ENCODE data around the gene RHO.

Gene RHO

GRCh38 chr3:129527262-129527661, 1.2 kb upstream of the RHO start:
- TF ChIP-seq TAF1 (IDR thresholded peaks at IDR 0.05; ENCODE audit: borderline replicate concordance, low read depth, low read length) (no peak), POLR2AphosphoS5 (IDR thresholded peaks at IDR 0.05; ENCODE audit: low read depth, low read length) (no peak), POLR2A (IDR thresholded peaks at IDR 0.05; ENCODE audit: low read depth, low read length) (no peak)
- FAIRE-seq = no peak
- no peak for DNase-seq (ENCODE audit: insufficient read length)

GRCh38 chr3:129529436-129530210, 1.2 kb downstream of the RHO start:
- FAIRE-seq (no peak), DNase-seq (ENCODE audit: insufficient read length) (no peak)

GRCh38 chr3:129530251-129530791, 1.9 kb downstream of the RHO start:
- DNase-seq (ENCODE audit: insufficient read length) (no peak), FAIRE-seq (no peak)
- TF ChIP-seq TAF1 (IDR thresholded peaks at IDR 0.05; ENCODE audit: borderline replicate concordance, low read depth, low read length) = no peak
- no peak for TF ChIP-seq POLR2AphosphoS5 (IDR thresholded peaks at IDR 0.05; ENCODE audit: low read depth, low read length)
- no peak for TF ChIP-seq POLR2A (IDR thresholded peaks at IDR 0.05; ENCODE audit: low read depth, low read length)

More at GRCh38 chr3:129529436-129530210, 1.2 kb downstream of the RHO start:
- TF ChIP-seq POLR2AphosphoS5 (IDR thresholded peaks at IDR 0.05; ENCODE audit: low read depth, low read length) (no peak), TAF1 (IDR thresholded peaks at IDR 0.05; ENCODE audit: borderline replicate concordance, low read depth, low read length) (no peak), POLR2A (IDR thresholded peaks at IDR 0.05; ENCODE audit: low read depth, low read length) (no peak)

GRCh38 chr3:129530821-129531220, 2.4 kb downstream of the RHO start:
- DNase-seq (ENCODE audit: insufficient read length) (no peak), FAIRE-seq (no peak)
- TF ChIP-seq POLR2AphosphoS5 (IDR thresholded peaks at IDR 0.05; ENCODE audit: low read depth, low read length) (no peak), TAF1 (IDR thresholded peaks at IDR 0.05; ENCODE audit: borderline replicate concordance, low read depth, low read length) (no peak), POLR2A (IDR thresholded peaks at IDR 0.05; ENCODE audit: low read depth, low read length) (no peak)

- FAIRE-seq = no peak
- DNase-seq (ENCODE audit: insufficient read length) = no peak
- TF ChIP-seq TAF1 (IDR thresholded peaks at IDR 0.05; ENCODE audit: borderline replicate concordance, low read depth, low read length) (no peak), POLR2AphosphoS5 (IDR thresholded peaks at IDR 0.05; ENCODE audit: low read depth, low read length) (no peak), POLR2A (IDR thresholded peaks at IDR 0.05; ENCODE audit: low read depth, low read length) (no peak)
These were observed 3.3 kb downstream of the RHO start for GRCh38 chr3:129531699-129532098.

GRCh38 chr3:129532261-129532660, 3.8 kb downstream of the RHO start:
- TF ChIP-seq POLR2AphosphoS5 (IDR thresholded peaks at IDR 0.05; ENCODE audit: low read depth, low read length) (no peak), POLR2A (IDR thresholded peaks at IDR 0.05; ENCODE audit: low read depth, low read length) (no peak), TAF1 (IDR thresholded peaks at IDR 0.05; ENCODE audit: borderline replicate concordance, low read depth, low read length) (no peak)
- no peak for FAIRE-seq
- no peak for DNase-seq (ENCODE audit: insufficient read length)

- FAIRE-seq (no peak), DNase-seq (ENCODE audit: insufficient read length) (no peak)
- TF ChIP-seq TAF1 (IDR thresholded peaks at IDR 0.05; ENCODE audit: borderline replicate concordance, low read depth, low read length) (no peak), POLR2A (IDR thresholded peaks at IDR 0.05; ENCODE audit: low read depth, low read length) (no peak), POLR2AphosphoS5 (IDR thresholded peaks at IDR 0.05; ENCODE audit: low read depth, low read length) (no peak)
These were observed 5.0 kb downstream of the RHO start for GRCh38 chr3:129533406-129533805.

GRCh38 chr3:129534428-129535027, 6.1 kb downstream of the RHO start:
- no peak for FAIRE-seq
- no peak for DNase-seq (ENCODE audit: insufficient read length)
- TF ChIP-seq POLR2A (IDR thresholded peaks at IDR 0.05; ENCODE audit: low read depth, low read length) = no peak
- no peak for TF ChIP-seq TAF1 (IDR thresholded peaks at IDR 0.05; ENCODE audit: borderline replicate concordance, low read depth, low read length)
- no peak for TF ChIP-seq POLR2AphosphoS5 (IDR thresholded peaks at IDR 0.05; ENCODE audit: low read depth, low read length)

GRCh38 chr3:129535075-129535474, 6.6 kb downstream of the RHO start:
- DNase-seq (ENCODE audit: insufficient read length) (no peak), FAIRE-seq (no peak)
- TF ChIP-seq POLR2A (IDR thresholded peaks at IDR 0.05; ENCODE audit: low read depth, low read length) (no peak), TAF1 (IDR thresholded peaks at IDR 0.05; ENCODE audit: borderline replicate concordance, low read depth, low read length) (no peak), POLR2AphosphoS5 (IDR thresholded peaks at IDR 0.05; ENCODE audit: low read depth, low read length) (no peak)

- FAIRE-seq (no peak), DNase-seq (ENCODE audit: insufficient read length) (no peak)
- TF ChIP-seq POLR2A (IDR thresholded peaks at IDR 0.05; ENCODE audit: low read depth, low read length) = no peak
- no peak for TF ChIP-seq POLR2AphosphoS5 (IDR thresholded peaks at IDR 0.05; ENCODE audit: low read depth, low read length)
- no peak for TF ChIP-seq TAF1 (IDR thresholded peaks at IDR 0.05; ENCODE audit: borderline replicate concordance, low read depth, low read length)
These were observed 7.9 kb downstream of the RHO start for GRCh38 chr3:129536374-129536667.

- DNase-seq (ENCODE audit: insufficient read length) (no peak), FAIRE-seq (no peak)
- TF ChIP-seq POLR2AphosphoS5 (IDR thresholded peaks at IDR 0.05; ENCODE audit: low read depth, low read length) (no peak), TAF1 (IDR thresholded peaks at IDR 0.05; ENCODE audit: borderline replicate concordance, low read depth, low read length) (no peak), POLR2A (IDR thresholded peaks at IDR 0.05; ENCODE audit: low read depth, low read length) (no peak)
These were observed 8.4 kb downstream of the RHO start for GRCh38 chr3:129536804-129537203.

- FAIRE-seq = no peak
These were observed 10.8 kb downstream of the RHO start for GRCh38 chr3:129539206-129539605.

More at GRCh38 chr3:129539206-129539605, 10.8 kb downstream of the RHO start:
- TF ChIP-seq POLR2AphosphoS5 (IDR thresholded peaks at IDR 0.05; ENCODE audit: low read depth, low read length) (no peak), POLR2A (IDR thresholded peaks at IDR 0.05; ENCODE audit: low read depth, low read length) (no peak), TAF1 (IDR thresholded peaks at IDR 0.05; ENCODE audit: borderline replicate concordance, low read depth, low read length) (no peak)
- DNase-seq (ENCODE audit: insufficient read length) = no peak

Data from GM12892 (cell line).